Bone marrow (tissue), 2 donors: ENCODE data around the gene PDZD2.
"Not testable (repeated sequence)": the region's sequence is repeated elsewhere in the genome, so short reads cannot be mapped to it uniquely, and the experiment has no call there.

Source experiments
- DNase-seq, 2 donors: peaks; one replicate each; lab custom pipeline; 2025; lab: John Stamatoyannopoulos, UW

PDZD2 gene

GRCh38 chr5:31691408-31691807 lies 52.5 kb downstream of the PDZD2 start:
- DNase-seq = not testable (repeated sequence)

GRCh38 chr5:31692561-31693221 lies 53.8 kb downstream of the PDZD2 start:
- DNase-seq = no peak

- DNase-seq = no peak
Measured at GRCh38 chr5:31698673-31699072, 59.7 kb downstream of the PDZD2 start.

GRCh38 chr5:31701642-31702299 lies 62.8 kb downstream of the PDZD2 start:
- DNase-seq = no peak

- DNase-seq = no peak
Measured at GRCh38 chr5:31702712-31703111, 63.8 kb downstream of the PDZD2 start.

- DNase-seq = no peak
Measured at GRCh38 chr5:31703757-31704156, 64.8 kb downstream of the PDZD2 start.

- no peak for DNase-seq
Measured at GRCh38 chr5:31706186-31706585, 67.3 kb downstream of the PDZD2 start.

GRCh38 chr5:31707329-31707728 lies 68.4 kb downstream of the PDZD2 start:
- DNase-seq = no peak

- no peak for DNase-seq
Measured at GRCh38 chr5:31708089-31708488, 69.2 kb downstream of the PDZD2 start.

GRCh38 chr5:31711363-31711762 lies 72.4 kb downstream of the PDZD2 start:
- DNase-seq = no peak

GRCh38 chr5:31711935-31712592 lies 73.1 kb downstream of the PDZD2 start:
- no peak for DNase-seq

GRCh38 chr5:31717561-31717960 lies 78.6 kb downstream of the PDZD2 start:
- DNase-seq = no peak

GRCh38 chr5:31720004-31720403 lies 81.1 kb downstream of the PDZD2 start:
- no peak for DNase-seq

GRCh38 chr5:31720811-31721345 lies 81.9 kb downstream of the PDZD2 start:
- no peak for DNase-seq

- no peak for DNase-seq
Measured at GRCh38 chr5:31722111-31722510, 83.2 kb downstream of the PDZD2 start.

GRCh38 chr5:31725996-31726395 lies 87.1 kb downstream of the PDZD2 start:
- DNase-seq = no peak

GRCh38 chr5:31726952-31727351 lies 88.0 kb downstream of the PDZD2 start:
- DNase-seq = no peak

- DNase-seq = no peak
Measured at GRCh38 chr5:31728039-31728438, 89.1 kb downstream of the PDZD2 start.

- DNase-seq = not testable (repeated sequence)
Measured at GRCh38 chr5:31728806-31729205, 89.9 kb downstream of the PDZD2 start.

- no peak for DNase-seq
Measured at GRCh38 chr5:31730139-31730538, 91.2 kb downstream of the PDZD2 start.

GRCh38 chr5:31731016-31731415 lies 92.1 kb downstream of the PDZD2 start:
- no peak for DNase-seq

- no peak for DNase-seq
Measured at GRCh38 chr5:31731710-31732301, 92.9 kb downstream of the PDZD2 start.

- not testable (repeated sequence) for DNase-seq
Measured at GRCh38 chr5:31732821-31733220, 93.9 kb downstream of the PDZD2 start.
